OCI-LY1 (cell line): Measurements from ENCODE around the gene ZNF487.

Source experiments
- EZH2 ChIP-seq: fragments of 200-600 bp; sonication (generic), shearing (Covaris generic); IDR thresholded peaks from 2 replicates; pipeline ENCODE4 v1.8.0; 2017; ENCODE audit warnings: borderline replicate concordance, mixed run types, mild to moderate bottlenecking, antibody characterized with exemption, low read length, moderate library complexity, mixed read lengths
- TF ChIP-seq, protein P1 (sequence below): fragments of 200-600 bp; sonication (generic), shearing (Covaris generic); IDR thresholded peaks from 2 replicates; pipeline ENCODE4 v1.5.1; 2017; ENCODE audit warnings: mild to moderate bottlenecking, antibody characterized with exemption, low read length, moderate library complexity, mixed read lengths

DNA sequence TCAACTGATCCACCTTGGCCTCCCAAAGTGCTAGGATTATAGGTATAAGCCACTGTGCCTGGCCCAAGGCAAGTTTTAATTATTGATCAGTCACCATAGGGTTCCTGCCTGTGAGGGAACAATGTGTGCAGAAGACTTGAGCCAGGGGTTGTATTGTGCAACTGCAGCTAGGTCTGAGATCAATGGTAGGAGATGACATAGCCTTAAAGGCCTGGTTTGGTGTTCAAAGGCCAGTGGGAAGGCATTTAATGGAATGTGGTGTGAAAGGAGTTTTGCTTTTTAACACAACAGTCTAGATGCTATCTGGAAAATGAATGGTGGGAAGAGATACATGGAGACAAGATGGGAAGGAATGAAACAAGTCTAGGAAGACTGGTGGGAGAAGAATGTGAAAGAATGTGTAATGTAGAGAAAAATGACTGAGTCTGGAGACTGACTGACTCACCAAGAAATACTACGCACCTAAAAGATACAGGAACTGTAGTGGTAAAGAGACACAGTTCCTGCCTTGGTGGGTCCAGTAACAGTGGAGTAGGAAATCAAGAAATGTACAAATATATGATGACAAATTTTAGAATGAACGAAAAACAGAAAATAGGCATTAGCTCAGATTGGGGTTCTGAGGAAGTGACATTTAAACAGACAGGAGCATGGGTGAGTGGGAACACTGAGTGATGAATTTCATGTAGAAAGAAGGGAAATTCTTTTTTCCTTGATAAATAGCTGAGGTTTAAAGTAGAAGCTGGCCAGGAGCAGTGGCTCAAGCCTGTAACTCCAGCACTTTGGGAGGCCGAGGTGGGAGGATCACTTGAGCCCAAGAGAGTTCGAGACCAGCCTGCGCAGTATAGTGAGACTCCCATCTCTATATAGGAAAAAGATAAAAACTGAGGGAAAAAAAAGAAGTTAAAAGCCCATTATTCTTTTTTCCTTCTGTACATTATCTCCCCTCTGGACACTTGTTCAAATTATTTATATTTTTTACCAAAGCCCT lies 37.3 kb upstream of the ZNF487 start:
- TF ChIP-seq, protein P1, sequence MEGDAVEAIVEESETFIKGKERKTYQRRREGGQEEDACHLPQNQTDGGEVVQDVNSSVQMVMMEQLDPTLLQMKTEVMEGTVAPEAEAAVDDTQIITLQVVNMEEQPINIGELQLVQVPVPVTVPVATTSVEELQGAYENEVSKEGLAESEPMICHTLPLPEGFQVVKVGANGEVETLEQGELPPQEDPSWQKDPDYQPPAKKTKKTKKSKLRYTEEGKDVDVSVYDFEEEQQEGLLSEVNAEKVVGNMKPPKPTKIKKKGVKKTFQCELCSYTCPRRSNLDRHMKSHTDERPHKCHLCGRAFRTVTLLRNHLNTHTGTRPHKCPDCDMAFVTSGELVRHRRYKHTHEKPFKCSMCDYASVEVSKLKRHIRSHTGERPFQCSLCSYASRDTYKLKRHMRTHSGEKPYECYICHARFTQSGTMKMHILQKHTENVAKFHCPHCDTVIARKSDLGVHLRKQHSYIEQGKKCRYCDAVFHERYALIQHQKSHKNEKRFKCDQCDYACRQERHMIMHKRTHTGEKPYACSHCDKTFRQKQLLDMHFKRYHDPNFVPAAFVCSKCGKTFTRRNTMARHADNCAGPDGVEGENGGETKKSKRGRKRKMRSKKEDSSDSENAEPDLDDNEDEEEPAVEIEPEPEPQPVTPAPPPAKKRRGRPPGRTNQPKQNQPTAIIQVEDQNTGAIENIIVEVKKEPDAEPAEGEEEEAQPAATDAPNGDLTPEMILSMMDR: no peak
- TF ChIP-seq EZH2: no peak
